Bone marrow (tissue), 2 donors: ENCODE measurements around the gene IRGQ.
"Not testable (repeated sequence)": the region's sequence is repeated elsewhere in the genome, so short reads cannot be mapped to it uniquely, and the experiment has no call there.

Experiments
- DNase-seq, 2 donors: peaks; one replicate each; lab custom pipeline; 2025; lab: John Stamatoyannopoulos, UW

Gene IRGQ

DNA sequence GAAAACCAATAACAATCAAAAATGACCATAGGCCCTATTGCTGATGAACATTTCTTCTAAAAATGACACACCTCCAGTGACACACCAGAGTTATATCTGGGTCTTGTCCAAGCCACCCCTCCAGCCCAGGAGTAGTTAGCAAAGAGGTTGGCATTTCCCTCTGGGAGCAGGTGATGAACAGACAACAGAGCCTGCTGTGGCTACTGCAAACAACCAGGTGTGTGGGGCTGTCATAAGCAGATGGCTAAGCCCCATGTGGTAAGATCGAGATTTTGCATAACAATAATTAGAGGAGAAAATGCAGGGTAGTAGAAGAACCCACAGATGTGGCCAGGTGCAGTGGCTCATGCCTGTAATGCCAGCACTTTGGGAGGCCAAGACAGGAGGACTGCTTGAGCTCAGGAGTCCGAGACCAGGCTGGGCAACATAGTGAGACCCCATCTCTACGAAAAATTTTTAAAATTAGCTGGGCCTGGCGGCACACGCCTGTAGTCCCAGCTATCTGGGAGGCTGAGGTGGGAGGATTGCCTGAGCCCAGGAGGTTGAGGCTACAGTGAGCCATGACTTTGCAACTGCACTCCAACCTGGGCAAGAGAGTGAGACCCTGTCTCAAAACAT lies 25.7 kb downstream of the IRGQ start:
- no peak for DNase-seq

DNA sequence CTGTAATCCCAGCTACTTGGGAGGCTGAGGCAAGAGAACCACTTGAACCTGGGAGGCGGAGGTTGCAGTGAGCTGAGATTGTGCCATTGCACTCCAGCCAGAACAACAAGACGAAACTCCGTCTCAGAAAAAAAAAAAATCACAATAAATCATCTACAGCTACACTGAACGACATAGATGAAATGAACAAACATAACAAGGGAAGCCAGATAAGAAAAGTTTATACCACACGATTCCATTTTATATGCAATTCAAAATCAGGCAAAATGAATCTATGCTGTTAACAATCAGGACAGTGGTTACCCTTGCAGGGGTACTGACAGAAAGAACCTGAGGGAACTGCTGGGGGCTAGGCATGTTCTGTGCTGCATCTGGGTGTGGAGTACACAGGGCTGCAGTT lies 26.3 kb downstream of the IRGQ start:
- DNase-seq: no peak

DNA sequence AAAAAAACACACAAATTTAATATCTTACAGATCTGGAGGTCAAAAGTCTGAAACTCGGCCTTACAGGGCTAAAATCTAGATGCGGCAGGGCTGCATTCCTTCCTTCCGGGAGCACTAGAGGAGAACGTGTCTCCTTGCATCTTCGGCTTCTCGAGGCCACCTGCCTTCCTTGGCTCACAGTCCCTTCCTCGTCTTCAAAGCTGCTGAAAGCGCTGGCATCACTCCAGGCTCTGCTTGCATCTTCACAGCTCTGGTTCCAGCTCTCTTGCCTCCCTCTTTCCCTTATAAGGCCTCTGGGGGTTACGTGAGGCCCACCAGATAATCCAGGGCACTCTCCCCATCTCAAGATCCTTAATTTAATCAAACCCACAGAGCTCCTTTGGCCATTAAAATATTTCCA lies 31.1 kb downstream of the IRGQ start:
- no peak for DNase-seq

DNA sequence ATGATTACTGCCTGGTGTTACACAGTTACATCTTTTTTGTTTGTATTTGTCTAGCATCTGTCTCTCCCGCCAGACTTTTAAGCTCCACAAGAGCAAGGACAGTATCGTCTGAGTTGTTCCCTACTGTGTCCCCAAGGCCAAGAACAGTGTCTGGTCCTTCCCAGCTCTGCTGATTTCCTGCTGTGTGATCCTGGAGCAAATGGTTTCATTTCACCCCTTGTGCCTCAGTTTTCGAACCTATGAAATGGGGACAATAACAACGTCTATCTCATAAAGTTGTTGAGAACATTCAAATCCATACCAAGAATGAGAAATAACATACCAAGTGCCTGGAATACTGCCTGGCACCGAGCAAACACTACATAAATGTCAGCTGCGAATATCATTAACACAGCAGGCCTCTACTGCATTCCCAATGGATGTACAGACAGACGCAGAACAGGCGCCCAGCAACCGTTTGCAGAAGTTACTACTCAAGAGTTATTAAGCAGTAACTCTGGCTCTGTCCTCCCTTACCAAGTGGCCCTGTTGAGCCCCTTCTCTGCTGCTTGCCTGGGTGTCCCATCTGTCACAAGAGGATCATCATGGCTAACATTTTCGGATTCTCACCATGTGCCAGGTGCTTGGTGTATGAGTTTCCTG lies 32.0 kb downstream of the IRGQ start:
- DNase-seq: no peak

DNA sequence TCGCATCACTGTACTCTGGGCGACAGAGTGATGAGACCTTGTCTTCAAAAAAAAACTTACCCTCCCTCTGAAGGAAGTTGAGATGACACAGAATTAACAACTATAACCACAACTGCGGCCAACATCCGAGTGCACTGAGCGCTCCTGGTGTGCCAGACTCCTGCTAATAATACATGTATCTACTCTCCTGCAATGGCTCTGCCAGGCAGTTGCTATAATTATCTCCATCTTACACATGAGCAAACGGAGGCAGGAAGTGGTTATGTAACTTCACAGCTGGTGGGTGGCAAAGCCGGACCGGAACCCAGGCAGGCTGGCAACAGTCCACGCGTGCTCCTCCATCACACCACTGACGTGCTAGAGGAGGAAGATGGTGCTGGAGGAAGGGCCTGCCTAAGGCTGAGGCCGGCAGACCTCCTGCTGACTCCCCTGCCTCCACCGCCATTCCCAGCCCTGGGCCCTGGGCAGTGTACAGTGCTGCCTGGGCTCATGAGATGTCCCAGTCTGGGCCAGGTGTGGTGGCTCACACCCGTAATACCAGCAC lies 33.2 kb downstream of the IRGQ start:
- peak; percentile 70 to 99 for DNase-seq

DNA sequence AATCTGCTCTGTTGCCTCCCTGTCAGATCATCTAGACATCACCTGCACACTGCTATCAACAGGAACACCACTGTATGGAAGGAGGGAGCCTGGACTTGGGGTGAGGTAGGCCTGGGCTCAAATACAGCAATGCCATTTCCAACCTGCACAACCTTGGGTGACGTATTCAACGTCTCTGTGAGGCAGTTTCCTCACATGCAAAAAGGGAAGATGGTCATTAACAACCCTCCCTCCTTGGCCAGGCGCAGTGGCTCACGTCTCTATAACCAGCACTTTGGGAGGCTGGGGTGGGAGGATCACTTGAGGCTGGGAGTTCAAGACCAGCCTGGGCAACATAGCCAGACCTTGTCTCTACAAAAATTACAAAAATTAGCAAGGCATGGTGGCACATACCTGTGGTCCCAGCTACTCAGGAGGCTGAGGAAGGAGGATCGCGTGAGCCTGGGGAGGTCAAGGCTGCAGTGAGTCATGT lies 33.7 kb downstream of the IRGQ start:
- peak in 1 of 2 donors; percentile 68 for DNase-seq

DNA sequence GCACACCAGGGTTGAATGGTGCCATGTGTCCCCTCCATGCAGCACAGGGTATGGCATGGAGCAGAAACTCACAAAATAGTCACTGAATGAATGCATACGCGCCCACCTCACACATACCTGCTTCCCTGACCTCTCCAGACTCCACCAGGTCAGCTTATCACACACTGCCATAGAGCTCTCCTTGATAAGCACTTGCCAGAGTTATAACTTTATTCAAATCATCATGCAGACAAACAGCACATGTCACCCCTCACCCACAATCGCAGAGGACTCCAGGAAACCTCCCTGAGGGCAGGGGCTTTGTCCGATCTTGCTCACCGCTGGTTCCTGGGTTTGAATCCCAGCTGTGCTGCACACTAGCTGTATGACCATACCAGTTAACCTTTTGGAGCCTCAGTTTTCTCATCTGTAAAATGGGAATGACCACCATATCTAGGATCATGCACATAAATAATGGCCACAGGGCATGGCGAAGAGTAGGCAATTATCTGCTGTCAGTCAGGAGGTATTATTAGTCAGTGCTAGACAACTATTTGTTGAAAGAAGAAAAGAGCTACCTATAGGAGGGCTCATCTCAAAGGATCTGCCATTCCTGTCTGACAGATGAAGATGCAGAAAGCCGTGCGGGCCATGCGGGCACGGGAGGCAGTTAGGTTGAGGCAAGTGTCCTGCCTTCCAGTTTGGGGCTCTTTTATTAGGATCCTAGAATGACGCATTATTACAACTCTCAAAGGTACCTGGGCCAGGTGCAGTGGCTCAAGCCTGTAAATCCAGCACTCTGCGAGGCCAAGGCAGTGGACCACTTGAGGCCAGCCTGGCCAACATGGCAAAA lies 34.6 kb downstream of the IRGQ start:
- no peak for DNase-seq

DNA sequence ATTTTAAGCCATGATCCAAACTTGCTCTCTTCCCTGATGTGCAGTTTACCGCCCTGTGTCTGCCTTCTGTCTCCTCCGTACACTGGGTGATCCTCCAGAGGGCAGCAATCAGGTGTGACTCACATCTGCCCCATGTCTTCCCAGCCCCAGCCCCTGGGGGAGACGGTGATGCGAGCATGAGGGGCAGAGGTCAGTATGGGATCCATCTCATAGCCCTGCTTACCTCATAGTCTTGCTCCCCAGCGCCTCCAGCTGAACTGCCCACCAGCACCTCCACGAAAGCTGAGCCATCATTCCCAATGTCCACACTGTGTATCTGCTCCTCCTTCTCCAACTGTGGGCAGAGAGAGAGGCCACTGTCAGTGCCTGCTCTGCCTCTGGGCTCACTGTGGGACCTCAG lies 35.2 kb downstream of the IRGQ start:
- peak in 1 of 2 donors; percentile 24 for DNase-seq

DNA sequence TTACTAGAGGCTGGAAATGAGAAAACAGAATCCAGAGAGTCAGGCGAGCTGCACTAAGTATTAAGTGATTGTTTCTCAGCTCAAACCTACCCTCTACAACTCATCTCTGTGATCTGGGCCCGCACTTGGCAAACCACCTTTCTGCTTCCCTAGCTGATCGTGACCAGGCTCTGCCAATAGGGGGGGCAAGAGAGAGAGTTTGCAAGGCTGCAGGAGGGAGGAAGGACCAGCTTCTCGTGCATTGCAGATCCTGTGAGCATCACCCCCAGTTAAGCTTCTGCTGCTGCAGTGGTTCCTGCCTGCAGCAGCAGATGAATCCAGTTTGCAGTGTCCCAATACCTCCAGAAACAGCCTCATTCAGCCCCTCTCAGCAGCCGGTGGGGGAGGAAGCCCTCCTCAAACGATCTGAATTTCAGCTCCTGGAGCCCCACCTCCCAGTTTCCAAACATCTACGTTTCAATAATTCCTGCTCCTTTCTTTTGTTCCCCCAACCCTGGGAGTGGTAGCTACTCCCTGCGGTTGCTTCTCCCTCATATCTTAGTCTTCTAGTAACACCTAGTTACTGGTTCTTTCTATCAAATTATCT lies 40.7 kb downstream of the IRGQ start:
- DNase-seq: peak; percentile 35 to 81

DNA sequence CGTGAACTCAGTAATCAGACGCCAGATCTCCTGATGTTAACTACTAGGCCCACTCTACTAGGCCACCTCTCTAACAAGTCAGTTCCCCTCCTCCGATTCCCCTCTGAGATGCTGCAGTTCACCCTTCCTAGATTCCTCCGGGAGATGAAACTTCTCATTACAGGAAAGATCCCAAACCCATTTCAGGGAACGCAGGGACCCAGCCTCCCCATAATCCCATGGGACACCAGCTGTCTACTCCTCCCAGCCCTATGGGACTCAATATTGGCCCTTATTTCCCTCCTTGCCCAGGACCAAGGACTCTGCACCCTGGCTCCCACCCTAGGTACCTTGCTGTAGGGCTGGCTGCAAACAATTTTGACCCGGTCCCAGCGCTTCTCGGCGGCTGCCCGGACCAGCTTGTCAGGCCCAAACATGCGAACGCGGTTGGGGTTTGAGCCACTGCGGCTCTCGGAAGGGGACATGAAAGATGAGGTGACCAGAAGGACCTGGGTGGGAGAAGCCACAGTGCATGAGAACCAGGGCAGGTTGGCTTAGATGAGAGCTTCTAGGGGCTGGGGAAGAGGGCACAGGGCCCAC lies 41.5 kb downstream of the IRGQ start:
- no peak for DNase-seq

DNA sequence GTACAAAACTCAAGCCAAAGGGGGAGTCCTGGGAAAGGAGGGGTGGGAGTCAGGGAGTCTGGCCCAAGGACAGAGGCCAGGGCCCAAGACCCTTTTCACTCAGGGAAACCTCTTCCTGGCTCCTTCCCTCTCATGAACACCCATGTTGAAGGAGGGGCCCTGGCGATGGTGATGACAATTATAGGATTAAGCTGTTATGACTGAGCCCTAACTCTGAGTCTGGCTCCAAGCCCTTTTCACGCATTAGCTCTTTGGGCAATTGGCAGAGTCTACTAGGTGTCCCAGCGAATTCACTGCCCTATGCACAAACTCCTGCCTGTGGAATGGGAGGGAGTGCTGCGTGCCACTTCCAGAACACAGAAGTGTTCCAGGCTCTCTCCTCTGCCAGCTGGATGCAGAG lies 42.3 kb downstream of the IRGQ start:
- DNase-seq: no peak

DNA sequence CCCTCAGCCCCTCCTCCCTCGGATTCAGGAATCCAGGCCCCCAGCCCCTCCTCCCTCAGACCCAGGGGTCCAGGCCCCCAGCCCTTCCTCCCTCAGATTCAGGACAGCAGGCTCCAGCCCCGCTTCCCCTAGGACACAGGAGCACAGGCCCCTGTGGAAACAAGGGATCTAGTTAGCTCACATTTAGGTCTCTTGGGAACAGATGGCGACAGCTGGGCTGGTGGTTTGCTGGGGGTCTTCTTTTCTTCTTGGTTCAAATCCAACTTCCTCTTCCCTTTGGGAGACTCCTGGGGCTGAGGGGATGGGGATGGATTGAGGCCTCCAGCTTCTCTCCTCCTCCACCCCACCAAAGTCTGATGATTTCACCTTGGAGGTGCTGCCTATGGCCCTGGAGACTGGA lies 43.3 kb downstream of the IRGQ start:
- DNase-seq: no peak

DNA sequence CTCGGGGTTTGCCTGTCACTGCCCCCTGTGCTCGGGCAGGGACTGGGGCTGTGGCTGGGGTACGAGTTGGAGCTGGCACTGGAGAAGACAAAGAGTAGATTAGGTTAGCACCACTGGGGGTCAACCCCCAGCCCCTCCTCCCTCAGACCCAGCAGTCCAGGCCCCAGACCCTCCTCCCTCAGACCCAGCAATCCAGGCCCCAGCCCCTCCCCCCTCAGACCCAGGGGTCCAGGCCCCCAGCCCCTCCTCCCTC lies 43.8 kb downstream of the IRGQ start:
- no peak for DNase-seq

DNA sequence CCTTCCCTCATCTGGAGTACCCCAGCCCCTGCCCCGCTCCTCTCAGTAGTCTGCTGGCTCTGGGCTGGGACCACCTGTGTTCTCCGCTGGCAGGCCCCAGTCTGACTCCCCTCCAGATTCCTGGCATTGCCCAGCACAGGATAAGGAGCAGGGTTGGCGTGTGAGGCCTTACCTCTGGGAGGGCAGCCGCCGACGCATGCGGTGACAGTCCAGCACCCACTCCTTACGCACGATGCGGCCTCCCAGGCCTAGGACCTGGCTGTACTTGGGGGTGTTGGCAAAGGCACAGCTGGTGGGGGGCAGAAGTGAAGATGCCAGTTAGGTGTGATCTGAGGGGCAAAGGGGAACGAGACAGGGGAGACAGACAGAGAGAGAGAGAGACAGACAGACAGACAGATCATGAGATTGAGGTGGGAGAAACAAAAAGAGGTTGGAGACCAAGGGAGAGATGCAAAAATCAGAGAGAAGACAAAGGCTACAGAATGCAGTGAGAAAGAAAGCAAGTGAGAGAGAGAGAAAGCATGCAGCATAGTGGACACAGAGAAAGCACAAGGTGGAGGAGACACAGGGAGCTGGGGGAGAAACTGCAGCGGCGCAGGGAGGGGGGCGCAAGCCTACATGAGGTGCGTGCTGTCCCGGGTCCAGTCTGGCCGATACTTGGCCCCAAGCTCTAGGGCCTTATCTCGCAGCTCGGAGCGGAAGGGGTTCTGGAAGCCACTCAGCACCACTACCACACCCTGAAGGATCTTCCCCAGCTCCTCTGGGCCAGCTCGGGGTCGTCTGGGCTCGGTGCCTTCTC lies 44.3 kb downstream of the IRGQ start:
- DNase-seq: no peak

DNA sequence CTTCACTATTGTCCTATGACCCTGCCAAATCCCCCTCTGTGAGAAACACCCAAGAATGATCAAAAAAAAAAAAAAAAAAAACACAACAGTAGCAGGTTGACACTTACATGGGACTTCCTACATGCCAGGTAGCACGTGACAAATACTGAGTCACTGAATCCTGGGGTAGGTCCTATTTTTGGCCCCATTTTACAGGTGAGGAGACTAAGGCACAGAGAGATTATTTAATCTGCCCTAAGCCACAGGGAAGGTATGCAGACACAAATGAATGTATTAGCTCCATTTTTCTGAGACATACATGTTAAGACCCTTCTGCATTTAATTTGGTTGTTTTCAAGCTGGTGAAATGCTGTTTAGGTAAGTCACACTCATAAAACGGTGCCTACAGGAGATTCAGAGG lies 47.2 kb downstream of the IRGQ start:
- no peak for DNase-seq

DNA sequence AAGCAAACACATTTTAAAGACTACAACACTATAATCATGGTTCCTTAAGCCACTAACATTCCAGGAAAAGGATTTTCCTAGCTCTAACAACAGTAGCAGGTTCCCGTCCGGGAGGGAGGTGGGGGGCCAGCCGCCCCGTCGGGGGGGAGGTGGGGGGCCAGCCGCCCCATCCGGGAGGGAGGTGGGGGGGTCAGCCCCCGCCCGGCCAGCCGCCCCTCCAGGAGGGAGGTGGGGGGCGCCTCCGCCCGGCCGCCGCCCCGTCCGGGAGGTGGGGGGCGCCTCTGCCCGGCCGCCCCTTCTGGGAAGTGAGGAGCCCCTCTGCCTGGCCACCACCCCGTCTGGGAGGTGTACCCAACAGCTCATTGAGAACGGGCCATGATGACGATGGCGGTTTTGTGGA lies 48.0 kb downstream of the IRGQ start:
- DNase-seq: not testable (repeated sequence)

DNA sequence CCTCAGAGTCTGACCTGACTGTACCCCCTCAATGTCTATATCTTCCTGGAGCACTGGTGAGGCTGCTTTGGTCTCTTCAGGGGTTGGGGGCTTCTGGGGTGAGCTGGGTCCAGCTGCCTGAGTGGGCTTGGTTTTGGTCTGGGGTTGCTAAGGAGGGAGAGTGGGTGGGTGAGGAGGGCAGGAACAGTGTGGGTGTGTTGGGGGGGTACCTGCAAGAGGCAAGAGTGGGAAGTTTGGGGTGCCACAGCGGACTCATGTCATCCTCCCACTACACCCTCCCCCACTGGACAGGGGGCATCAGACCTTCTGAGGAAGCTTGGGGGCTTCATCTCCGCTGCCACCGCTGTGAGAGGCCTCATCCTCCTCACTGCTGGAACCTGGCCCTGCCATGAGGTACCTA lies 49.4 kb downstream of the IRGQ start:
- no peak for DNase-seq

DNA sequence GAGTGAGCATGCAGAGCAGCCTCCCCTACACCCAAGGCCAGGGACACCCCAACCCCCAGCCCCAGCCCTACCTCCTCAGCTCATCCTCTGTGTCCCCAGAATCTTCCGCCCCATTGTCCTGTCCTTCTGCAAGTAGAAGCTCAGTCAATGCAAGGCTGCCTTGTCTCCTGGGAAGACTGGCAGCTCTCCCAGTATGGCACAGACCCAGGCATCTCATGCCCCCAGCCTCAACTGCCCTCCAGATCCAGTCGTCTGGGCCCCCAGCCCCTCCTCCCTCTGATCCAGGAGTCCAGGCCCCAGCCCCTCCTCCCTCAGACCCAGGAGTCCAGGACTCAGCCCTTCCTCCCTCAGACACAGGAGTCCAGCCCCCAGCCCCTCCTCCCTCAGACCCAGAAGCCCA lies 50.0 kb downstream of the IRGQ start:
- DNase-seq: no peak

DNA sequence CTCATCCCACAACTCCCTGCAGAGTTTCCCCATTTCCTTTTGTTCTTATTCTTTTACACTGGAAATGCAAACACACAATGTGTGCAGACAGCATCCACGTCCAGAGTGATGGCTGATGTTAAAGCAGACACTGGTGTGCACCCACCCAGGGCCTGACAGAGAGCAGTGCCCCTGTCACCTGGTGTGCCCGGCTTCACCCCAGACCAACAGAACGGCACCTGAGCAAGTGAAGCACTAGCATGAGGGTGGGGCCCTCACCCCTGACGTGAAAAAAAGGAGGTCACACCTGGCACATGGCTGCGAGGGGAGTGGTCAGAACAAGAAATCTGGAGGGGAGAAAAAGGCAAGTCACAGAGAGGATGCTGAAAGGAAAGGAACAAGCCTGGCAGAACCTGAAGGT lies 50.7 kb downstream of the IRGQ start:
- DNase-seq: no peak

DNA sequence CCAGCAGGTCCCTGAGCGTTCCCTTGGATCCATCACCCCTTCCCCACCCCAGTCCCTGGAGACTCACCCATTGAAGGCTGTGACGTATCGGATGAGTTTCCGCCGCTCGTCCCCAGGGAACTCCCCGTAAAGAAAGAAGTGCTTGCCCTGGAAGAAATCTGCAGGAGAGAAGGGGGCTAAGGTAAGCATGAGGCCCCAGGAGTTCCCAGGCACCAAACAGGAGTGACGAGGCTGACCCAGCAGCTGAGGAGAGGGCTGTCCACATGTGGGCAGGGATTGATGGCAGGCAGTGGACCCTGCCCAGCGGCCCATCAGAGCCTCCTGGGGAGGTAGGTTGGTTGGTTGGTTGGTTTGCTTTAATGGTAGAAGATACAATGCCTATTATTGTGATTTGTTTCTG lies 51.9 kb downstream of the IRGQ start:
- DNase-seq: no peak

DNA sequence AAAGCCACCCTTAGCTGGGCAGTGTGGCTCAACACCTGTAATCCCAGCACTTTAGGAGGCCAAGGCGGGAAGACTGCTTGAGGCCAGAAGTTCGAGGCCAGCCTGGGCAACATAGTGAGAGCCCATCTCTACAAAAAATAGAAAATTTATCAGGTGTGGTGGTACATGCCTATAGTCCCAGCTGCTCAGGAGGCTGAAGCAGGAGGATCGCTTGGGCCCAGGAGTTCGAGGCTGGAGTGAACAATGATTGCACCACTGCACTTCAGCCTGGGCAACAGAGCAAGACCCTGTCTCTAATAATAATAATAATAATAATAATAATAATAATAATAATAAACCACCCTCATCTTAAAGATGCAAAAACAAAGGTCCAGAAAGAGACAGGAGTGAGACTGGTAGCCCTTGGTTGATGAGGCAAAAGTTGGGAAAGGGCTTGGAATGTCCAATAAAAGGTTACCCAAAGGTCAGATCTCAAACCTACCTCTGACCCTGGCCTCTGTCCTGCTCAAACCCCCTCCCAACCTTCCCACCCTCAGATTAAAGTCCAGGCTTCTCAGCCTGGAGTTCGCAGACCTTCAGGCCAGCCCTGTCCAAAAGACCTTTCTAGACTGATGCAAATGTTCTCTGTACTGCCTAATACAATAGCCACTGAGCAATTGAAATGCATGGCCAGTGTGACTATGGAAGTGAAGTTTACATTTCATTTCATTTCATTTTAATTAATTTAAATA lies 53.8 kb downstream of the IRGQ start:
- no peak for DNase-seq
